Activated naive CD8-positive, alpha-beta T cell treated with anti-CD3 and anti-CD28 coated beads, Interleukin-2, amount 50 U/mL, for 16 hours (primary cell): ENCODE data around the gene CEND1.

Experiments used
- DNase-seq: peaks from one replicate; pipeline ENCODE4 v3.0.0-alpha.2; 2020; ENCODE audit warnings: low read depth, low spot score

CEND1 gene

DNA sequence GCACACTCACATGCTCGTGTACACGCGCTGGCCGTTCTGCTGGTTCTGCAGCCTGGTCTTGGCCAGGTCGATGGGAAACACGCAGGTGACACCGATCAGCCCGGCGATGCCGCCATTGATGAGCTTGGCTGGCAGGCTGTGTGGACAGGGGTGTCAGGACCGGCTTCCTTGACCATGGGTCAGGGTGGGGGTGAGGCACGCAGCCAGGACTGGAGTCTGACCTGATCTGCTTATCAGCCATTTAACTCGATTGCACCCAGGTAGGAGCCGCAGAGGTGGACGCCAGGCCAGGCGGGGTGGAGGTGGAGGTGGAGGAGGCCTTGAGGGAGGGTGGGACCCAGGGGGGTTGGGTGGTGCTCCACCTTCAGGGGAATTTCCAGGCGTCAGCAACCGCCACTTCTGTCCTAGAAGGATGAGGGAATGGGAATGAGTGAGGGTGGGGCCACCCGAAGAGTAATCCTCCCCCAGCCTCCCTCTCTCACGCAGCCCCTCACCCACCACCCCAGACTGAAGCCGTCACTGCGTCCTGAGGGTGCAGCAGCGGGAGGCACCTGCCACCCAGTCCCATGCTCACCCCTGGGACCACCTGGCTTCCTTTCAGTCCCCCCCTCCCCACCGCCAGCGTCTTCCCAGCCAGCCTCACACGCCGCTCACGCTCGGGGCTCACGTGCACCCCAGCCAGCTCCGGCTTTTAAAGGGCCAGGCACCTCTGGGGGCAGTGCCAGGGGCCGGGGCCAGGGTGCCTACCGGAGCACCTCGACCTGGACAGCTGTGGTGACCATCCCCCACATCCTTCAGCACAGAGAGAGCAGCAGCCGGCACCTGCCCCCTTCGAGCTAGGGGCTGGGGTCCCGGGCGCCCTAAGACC, 5.1 kb upstream of the CEND1 start:
- DNase-seq, result no peak

DNA sequence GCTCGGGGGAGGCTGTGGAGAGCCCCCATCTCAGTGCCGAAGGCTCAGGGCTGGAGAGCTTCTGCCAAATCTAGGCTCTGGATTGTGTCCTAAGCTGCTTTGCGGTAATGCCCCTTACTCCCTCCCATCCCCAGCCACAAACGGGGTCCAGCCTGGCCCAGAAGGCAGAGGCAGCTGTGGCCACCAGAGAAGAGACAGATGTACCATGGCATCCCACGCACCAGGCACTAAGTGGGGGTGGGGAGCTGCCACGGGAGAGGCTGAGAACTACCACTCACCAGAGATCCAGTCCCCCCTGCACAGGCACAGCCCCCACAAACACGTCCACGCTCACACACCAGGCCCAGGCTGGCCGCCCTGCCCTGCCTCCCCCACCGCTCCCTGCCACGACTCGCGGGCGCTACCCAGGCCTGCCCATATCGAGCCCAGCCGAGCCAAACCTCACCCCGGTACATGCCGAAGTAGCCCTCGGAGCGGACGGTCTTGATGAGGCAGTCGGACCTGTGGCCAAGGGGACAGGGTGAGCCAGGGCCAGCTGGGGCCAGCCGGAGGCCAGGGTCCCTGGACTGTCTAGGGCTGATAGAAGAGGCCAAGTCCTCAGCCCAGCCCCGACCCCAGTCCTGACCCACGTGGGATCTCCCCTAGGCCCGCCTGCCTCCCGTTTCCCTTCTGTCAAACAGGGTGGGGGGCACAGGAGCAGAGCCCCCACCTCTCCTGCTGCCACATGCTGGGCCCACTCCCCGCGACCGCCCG, 4.3 kb upstream of the CEND1 start:
- no peak for DNase-seq

DNA sequence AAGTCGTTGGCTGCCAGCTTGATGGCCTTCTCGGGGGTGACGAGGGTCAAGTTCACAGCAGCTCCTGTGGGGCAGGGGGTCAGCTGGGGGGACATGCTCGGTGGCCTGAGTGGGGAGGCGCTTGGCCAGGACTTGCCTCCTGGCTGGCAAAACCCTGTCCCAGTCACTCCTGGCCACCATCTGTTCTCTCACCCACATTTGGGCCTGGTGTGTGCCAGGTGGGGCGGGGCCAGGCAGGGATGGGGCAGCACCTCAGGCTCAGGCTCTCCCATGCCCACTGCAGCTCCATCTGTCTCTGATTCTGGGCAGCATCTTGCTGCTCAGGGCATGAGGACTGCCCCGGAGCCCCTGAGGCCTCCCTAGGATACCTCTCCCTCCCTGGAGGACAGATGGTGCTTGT, 3.7 kb upstream of the CEND1 start:
- no peak for DNase-seq

DNA sequence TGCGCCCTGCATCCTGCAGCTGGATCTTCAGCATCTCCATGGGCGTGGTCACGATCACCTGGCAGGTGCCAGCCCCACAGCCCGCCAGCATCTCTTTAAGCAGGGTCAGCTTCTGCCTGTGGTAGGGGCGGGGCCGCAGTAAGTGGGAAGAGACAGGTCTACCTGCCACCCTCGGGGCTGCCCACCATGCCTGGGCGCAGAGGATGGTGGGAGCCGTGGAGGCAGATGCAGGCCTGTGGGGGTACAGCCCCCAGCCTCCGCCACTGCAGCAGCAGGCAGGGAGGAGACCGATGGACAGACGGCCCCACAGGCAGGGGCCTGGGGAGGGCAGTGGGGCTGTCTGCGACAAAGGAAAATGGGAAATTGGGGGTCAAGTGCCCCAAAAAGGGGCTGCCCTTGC, 3.0 kb upstream of the CEND1 start:
- DNase-seq, result no peak

DNA sequence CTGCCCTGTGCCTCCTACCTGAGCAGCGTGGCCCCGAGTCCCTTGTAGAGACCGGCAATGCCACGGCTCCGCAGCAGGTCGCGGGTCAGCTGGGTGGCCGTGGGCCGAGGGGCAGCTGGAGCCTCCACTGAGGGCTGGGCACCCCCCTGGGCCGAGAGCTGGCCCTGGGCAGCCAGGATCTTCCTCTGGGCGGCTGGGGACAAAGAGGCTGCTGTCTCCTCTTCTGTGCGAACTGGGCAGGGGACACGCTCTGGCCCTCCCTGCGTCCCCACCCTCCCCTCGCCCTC, 2.6 kb upstream of the CEND1 start:
- no peak for DNase-seq

DNA sequence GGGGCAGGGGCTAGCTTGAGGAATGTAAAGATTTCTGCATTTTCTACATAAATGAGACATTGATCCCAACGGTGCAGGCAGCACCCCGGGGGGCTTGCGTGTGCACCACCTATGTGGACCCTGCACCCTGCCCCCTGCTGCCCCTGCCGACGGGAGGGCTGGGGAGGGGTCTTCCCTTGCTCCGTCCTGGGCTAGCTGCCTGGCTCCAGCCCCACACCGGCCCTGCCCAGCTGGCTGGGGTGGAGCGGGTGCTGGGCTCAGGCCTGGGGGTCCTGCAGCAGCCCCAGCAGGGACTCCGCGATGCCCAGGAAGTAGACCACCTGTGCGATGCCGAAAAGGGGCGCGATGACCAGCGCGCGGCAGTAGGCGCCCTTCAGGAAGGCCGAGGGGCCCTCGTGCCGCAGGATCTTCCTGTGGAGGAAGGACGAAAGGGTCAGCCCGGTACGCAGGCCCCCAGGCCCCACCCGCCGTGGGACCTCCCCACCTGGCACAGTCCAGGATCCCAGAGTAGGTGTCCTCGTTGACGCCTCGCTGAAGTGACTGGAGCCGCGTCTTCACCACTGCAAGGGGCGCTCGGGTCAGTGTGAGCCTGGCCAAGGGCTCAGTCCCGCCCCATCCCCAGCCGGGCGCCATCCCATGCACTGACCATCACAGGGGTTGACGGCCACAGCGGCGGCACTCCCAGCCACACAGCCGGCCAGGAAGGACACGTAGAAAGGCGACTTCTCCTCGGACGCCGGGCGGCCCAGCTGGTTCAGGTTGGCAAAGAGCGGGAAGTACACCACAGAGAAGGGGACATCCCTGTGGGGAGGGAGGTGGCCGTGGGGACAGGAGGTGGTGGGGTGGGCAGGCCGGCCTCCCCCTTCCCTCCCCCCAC, 2.0 kb upstream of the CEND1 start:
- no peak for DNase-seq

DNA sequence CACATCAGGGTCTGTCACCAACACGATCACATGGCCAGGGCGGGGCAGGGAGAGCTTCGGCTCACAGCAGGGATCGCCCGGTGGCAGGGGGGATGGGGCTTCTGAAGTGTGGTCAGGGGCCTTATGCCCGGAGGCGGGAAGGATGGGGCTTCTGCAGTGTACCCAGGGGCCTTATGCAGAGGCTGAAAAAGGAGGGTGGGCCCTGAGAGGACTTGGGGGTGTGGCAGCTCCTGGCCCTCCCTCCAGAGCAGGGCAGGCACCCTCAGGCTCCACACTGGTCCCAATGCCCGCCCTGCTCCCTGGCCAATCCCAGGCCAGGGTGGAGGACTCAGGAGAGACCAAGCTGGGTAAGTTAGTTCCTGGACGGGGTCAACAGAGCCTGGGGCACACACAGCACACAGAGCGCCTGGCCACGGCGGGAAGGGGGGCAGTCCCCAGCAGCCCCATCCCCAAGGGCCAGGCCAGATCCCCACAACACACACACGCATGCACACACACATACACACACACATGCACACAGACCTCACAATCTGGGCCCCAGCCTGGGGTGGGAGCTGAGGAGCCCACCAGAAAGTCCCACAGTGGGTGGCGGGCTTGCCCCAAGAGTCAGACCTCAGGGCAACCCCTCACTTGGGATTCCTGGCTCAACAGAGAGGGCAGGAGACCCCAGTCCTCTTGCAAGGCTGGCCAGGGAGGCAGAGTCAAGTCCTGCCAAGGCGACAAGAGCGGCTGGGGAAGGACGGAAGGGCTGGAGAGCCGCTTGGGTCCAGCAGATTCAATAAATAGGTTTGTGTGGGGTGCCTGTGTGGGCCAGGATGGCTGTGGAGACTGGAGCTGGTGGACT, 1.1 kb upstream of the CEND1 start:
- DNase-seq, result no peak

DNA sequence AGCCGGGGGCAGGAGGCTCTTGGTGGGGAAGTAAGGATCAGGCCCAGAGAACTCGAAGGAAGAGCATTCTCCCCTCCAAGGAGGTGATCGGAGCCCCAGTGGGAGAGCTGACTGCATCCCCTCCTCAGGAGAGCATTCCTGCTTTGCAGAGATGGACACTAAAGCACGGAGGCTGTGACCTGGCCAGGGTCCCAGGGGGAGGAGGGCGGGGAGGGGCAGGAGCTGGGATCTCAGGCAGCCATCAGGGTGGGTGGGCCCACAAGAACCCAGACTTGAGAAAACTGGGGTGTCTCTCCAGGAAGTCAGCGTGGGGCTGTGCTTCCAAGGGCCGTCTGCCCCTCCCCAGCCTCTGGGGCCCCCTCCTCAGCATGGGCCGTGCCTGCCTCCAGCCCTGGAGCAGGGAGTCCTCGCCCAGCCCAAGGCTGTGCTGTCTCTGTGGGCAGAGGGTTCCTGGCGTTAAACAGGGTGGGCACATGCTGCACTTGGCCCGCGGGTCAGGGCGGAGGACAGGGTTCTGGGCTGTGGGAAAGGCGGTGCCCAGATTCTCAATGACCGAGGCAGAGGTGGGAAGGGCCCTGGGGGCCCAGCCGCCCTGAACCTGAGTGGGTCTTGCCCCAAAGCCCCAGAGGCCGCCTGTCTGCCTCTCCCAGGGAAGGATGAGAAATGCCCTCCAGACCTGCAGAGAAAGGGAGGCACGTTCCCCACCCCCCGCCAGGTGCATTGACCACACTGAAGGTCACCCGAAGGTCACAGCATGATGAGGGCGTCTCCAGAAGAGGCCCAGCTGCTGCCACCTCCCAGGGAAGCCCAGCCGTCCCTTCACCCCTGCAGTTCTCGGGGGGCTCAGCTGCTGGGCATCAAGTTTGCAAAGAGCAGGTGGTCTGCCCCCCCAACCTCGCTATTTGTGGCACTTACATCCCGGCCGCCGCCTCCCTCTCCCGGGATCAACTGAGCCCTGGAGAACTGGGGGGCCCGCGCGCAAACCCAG, 643 bp downstream of the CEND1 start:
- no peak for DNase-seq

DNA sequence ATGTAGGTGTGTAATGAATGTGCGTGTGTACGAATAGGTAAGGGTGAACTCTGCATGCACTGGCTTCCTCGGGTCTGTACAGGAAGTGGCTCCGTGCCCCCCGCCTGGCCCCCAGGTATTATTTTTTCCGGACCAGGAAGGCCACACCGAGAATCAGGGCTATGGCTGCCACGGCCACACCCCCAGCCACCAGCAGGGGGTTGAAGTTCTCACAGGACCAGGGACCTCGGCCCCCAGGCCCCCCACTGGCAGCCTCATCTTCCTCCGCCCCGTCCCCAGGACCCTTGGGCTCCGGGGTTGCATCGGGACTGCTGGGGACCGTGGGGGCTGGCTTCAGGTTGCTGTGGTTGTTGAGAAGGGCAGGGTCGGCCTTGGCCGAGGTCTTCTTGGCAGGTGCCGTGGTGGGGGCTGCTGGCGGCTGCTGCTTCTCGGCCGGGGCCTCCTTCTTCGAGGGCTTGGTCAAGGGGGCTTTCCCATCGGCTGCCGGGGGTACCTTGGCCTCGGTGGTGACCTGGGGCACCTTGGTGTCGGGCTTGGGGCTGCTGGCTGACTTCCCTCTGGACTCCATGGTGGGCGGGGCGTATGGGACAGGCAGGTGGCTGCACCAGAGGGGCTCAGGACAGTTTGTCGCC, 1.8 kb downstream of the CEND1 start:
- no peak for DNase-seq

DNA sequence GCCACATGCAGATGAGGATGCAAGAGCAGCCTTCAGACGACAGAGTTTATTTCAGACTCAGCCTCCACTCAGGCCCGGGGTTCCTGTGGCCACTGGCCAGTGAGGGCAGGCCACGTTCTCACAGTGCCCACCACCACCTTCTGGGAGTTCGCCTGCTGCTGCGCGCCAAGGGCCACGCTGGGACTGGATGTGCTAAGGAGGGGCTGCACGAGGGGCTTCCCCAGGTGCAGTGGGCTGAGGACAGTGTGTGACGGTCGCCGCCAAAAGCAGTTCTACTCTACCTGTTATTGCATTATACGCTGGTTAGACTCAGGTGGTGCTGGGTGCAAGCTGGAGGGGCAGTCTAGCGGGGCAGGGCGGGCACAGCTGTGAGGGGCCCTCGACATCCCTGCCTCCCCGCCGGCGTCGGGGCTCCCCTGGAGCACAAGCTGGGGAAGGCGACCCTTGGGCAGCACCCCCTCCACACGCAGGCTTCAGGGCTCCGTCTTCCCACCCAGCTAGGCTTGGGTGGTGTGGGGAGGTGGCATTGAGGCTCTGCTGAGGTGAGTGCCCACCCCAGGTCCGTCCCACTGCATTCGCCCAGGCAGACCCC, 2.7 kb downstream of the CEND1 start:
- DNase-seq, result no peak

DNA sequence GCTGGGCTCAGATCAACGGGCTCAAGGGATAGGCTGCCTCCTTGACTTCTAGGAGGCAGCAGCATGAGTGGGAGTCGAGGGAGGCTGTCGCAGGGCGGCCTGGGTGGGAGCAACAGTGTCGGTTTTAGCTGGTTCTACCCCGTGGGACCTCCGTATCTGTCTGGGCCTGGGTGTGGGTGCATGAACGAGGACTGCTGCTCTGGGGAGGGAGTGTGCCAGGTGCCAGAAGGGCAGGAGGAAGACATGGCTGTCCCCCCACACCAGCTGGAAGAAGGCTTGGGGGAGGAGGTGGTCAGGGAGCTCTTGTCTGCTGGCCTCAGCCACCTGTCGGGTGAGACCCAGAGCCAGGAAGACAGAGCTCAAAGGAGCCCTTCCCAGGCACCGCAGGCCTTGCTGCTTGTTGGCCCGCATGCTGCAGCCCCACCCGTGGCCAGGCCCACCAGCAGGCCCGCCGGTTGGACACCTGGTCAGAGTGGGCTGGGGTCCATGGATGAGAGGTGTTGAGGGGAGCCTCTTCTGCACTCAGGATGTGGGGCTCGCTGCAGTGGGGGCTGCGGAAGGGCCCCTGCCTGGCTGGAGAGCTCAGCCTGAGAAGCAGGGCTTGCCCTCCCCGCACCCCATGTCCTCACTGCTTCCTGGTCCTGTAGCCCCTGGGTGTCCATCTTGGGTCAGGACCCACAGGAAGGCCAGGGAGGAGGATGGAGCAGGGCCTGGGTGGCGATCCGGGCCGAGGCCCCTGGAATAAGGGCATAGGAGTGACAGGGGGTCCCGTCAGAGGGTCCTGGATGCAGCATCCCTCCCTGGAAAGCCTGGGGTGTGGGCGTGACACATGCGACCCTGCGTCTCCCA, 3.4 kb downstream of the CEND1 start:
- no peak for DNase-seq

DNA sequence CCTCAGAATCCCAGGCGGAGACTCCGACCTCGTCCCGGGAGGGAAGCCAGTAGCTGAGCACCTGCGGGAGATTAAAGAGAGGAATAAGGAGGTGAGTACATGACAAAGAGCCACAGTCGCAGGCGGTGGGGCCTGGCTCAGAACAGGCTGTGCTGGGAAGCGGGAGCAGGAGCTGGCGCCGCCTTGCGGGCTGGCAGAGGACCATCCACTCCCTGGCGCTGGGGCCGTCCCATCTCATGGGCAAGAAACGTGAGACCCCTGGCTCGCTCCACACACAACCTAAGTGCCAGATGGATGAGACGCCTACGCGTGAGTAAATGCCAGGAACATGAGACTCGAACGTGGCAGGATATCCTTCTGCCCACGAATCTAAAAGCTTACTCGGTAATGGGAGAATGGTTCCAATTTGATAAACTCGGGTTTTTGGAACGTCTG, 6.3 kb downstream of the CEND1 start:
- no peak for DNase-seq

DNA sequence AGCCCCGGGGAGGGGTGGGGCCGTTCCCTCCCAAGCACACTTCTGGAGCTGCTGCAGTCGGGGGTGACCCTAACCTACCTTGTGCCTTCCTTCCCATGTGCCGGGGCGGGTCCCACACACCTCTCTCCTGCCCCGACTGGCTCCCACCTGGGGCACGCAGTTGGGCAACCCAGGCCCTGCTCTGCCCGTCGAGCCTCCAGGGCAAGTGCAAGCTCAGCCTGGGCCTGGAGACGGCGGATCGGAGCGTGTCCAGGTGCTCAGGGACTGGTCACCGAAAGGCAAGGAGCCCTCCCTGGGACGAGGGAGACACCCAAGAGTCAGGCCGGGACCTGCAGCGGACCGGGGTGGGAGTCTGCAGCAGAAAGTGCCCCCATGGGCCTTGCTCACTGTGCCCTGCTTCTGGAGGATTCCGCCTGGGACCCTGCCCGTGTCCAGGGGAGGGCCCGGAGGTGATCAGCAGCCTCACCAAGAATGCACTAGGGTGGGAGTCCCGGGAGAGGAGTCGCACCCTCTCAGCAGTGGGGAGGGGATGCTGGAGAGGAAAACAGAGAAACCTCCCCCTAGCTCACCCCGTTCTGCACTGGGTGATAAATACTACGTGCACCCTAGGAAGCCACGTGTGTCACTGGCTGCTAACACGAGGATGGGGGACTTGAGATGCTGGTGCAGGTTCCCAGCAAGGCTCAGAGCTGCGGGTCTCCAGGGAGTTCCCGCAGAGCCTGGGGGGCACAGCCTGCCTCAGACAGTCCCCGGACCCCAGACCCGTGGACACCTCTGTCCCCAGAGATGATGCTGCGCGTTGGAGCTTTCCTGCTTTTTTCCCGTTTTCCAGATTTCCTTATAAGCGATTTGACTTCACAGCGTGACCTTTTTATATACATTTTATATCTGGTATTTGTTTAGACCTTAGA, 7.4 kb downstream of the CEND1 start:
- no peak for DNase-seq

DNA sequence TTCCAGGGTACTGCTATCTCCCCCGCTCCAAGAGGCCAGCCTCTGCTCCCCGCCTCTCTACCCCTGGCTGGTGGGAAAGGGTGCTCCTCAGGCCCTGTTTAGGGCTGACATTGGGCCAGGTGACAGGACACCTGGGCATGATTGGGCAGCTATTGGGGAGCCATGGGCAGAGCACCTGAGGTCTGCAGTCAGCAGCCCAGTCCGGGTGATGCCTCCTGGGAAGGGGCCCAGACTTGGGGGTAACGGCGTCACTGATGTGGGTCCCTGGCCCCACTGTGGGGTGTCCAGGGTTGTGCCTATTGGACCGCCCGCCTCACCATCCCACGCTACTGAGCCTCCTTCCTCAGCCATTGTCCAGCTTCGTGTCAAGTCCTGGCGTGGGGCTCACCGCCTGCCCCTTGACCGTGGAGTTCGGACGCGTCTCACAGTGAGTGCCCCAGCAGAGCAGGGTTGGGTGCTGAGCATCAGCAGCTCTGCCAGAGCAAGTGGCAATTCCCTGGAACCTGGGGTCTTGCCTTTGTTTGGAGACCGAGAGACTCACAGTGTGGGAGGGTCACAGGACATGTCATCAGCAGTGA, 9.8 kb downstream of the CEND1 start:
- DNase-seq, result no peak

DNA sequence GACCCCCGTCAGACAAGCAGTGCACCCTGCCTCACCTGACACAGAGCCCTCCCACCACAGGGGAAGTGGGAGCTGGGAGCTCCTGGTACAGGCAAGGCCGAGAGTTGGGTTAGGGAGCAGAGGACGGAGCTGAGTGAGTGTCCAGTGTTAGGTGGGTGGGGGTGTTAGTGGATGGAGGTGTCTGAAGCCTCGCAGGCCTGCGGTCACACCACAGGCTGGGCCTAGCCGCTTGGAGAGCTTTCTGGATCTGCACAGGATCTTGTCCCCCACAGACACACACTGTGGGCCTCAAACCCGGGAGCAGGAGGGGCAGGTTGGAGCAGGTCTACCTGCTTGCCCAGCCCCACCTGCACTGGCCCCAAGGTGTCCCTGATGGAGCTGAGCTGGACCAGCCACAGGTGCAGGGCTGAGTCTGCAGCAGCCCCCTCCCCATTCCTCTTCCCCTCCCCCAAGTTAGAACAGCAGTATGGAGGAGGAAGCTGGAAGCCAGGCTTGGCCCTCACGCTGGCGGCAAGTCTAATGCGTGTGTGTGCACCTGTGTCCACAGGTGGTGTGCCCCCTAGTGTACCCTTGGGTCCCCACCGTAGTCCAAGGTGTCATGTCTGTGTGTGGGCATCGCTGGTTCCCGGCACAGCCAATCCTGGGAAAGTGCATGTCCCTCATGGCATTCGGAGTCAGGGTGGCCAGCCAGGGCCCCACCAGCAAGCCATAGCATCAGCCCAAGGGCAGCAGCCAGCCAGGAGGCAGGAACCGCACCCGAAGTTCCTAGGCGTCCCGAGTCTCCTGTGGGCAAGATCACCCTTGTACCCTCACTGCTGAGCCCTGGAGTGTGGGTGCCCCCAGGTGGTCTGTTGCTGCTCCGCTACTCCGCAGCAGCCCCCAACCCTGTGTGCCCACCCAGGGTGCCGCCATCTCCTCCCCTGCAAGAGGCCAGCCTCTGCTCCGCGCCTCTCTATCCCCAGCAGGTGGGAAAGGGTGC, 10.6 kb downstream of the CEND1 start:
- no peak for DNase-seq
